Glutamatergic neuron (in vitro differentiated cells): ENCODE data around the gene SDCCAG8. TPM values are rescaled to one million over a fixed set of nuclear protein-coding genes. Genes with fewer than 3 reads are reported as not detected.

Experiments
- DNase-seq: peaks from one replicate; pipeline ENCODE4 v3.0.0; 2022
- H3K27ac Mint-ChIP-seq: one replicate; pipeline ENCODE4 v1.8.0; 2020; ENCODE audit warnings: mild to moderate bottlenecking, mixed read lengths, inconsistent platforms; ENCODE audit not compliant: unreplicated experiment
- H3K27me3 Mint-ChIP-seq: one replicate; pipeline ENCODE4 v1.8.0; 2020; ENCODE audit warnings: mild to moderate bottlenecking, moderate library complexity, mixed read lengths, inconsistent platforms; ENCODE audit not compliant: unreplicated experiment
- H3K36me3 Mint-ChIP-seq: one replicate; pipeline ENCODE4 v1.8.0; 2020; ENCODE audit warnings: mild to moderate bottlenecking, mixed read lengths, inconsistent platforms; ENCODE audit not compliant: unreplicated experiment
- H3K4me1 Mint-ChIP-seq: one replicate; pipeline ENCODE4 v1.8.0; 2020; ENCODE audit warnings: mild to moderate bottlenecking, low read depth, mixed read lengths, inconsistent platforms; ENCODE audit not compliant: unreplicated experiment
- H3K4me3 Mint-ChIP-seq: one replicate; pipeline ENCODE4 v1.8.0; 2020; ENCODE audit warnings: mild to moderate bottlenecking, mixed read lengths, inconsistent platforms; ENCODE audit not compliant: unreplicated experiment
- H3K9me3 Mint-ChIP-seq: one replicate; pipeline ENCODE4 v1.8.0; 2020; ENCODE audit warnings: mild to moderate bottlenecking, moderate library complexity, mixed read lengths, inconsistent platforms; ENCODE audit not compliant: unreplicated experiment
- CTCF ChIP-seq: fragments of 200-600 bp; sonication (generic); IDR thresholded peaks from one replicate; pipeline ENCODE4 v1.5.0; 2021; ENCODE audit not compliant: partially characterized antibody, unreplicated experiment
- total RNA-seq: library from RNA; stranded (reverse); fragmentation: NEBNext Ultra II Directional; extraction: Animal tissue kit (Norgen Biotek cat#: 25700); gene quantifications from one replicate; pipeline ENCODE4 v1.2.1, GENCODE V29; 2021; ENCODE audit not compliant: unreplicated experiment

The SDCCAG8 gene
- total RNA-seq, 1 donor from 2014 or later: 52.8 TPM

DNA sequence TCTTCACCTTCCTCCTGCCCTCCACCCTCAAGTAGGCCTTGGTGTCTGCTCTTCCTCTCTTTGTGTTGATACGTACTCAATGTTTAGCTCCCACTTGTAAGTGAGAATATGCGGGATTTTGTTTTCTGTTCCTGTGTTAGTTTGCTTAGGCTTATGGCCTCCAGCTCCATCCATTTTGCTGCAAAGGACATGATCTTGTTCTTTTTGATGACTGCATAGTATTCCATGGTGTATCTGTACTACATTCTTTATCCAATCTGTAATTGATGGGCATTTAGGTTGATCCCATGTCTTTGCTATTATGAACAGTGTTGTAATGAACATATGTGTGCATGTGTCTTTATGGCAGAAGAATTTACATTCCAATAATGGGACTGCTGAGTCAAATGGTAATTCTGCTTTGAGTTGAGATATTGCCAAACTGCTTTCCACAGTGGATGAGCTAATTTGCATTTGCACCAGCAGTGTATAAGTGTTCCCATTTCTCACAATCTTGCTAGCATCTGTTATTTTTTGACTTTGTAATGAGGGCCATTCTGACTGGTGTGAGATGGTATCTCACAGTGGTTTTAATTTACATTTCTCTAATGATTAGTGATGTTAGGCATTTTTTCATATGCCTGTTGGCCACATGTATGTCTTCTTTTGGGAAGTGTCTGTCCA lies 272.7 kb downstream of the SDCCAG8 start:
- peaks cover 4% of the 10 kb centered on the region for H3K27me3 Mint-ChIP-seq

GRCh38 chr1:243529512-243529911 lies 273.7 kb downstream of the SDCCAG8 start:
- Mint-ChIP-seq H3K36me3 (peaks cover 12% of the 10 kb centered on the region), H3K9me3 (no peaks in the 10 kb centered on the region), H3K27ac (no peak overlapping the region), H3K27me3 (peaks cover 4% of the 10 kb centered on the region), H3K4me1 (no peaks in the 10 kb centered on the region), H3K4me3 (no peak overlapping the region)
- no peak for DNase-seq
- no peak for TF ChIP-seq CTCF

More for the DNA sequence above, 272.7 kb downstream of the SDCCAG8 start:
- Mint-ChIP-seq H3K36me3 (peaks cover 12% of the 10 kb centered on the region), H3K4me3 (no peak overlapping the region), H3K4me1 (no peaks in the 10 kb centered on the region), H3K27ac (no peak overlapping the region), H3K9me3 (no peaks in the 10 kb centered on the region)
- no peak for TF ChIP-seq CTCF
- no peak for DNase-seq

- no peak for DNase-seq
- Mint-ChIP-seq H3K27ac (no peak overlapping the region), H3K36me3 (peaks cover 5% of the 10 kb centered on the region), H3K9me3 (no peaks in the 10 kb centered on the region), H3K4me3 (no peak overlapping the region), H3K27me3 (peaks cover 4% of the 10 kb centered on the region), H3K4me1 (peaks cover 11% of the 10 kb centered on the region)
- TF ChIP-seq CTCF: no peak
Measured at GRCh38 chr1:243535014-243535413, 279.2 kb downstream of the SDCCAG8 start.

- Mint-ChIP-seq H3K4me1 (peaks cover 11% of the 10 kb centered on the region), H3K27ac (no peak overlapping the region)
Measured at GRCh38 chr1:243539636-243540035, 283.8 kb downstream of the SDCCAG8 start.

More at GRCh38 chr1:243539636-243540035, 283.8 kb downstream of the SDCCAG8 start:
- Mint-ChIP-seq H3K4me3 (no peak overlapping the region), H3K36me3 (peaks cover 4% of the 10 kb centered on the region), H3K9me3 (no peaks in the 10 kb centered on the region), H3K27me3 (peaks cover 2% of the 10 kb centered on the region)
- DNase-seq: no peak
- no peak for TF ChIP-seq CTCF
